Measurements from ENCODE around the gene MBOAT7.

- TF ChIP-seq CTCF (conservative IDR thresholded peaks at IDR 0.05) (no peak), ZFX (IDR thresholded peaks at IDR 0.05) (no peak)
Observed at GRCh38 chr19:54145541-54146158, 43.7 kb downstream of the MBOAT7 start.
